Suprapubic skin (tissue), 4 donors: Measurements from ENCODE around the gene SCAPER. TPM values are rescaled to one million over a fixed set of nuclear protein-coding genes. Genes with fewer than 3 reads are reported as not detected.

ENCODE experiments used
- DNase-seq, 2 donors: peaks; one replicate each; pipeline ENCODE4 v3.0.0-alpha.2; 2019; ENCODE audit warnings: low spot score in 2 of 2
- H3K27ac ChIP-seq: fragments of 200-600 bp; sonication (generic); one replicate; pipeline ENCODE4 v1.5.1; 2019
- H3K27me3 ChIP-seq: fragments of 200-600 bp; sonication (generic); one replicate; pipeline ENCODE4 v1.5.1; 2019
- H3K36me3 ChIP-seq: fragments of 200-600 bp; sonication (generic); one replicate; pipeline ENCODE4 v1.5.1; 2019
- H3K4me1 ChIP-seq: fragments of 200-600 bp; sonication (generic); one replicate; pipeline ENCODE4 v1.5.1; 2019
- H3K4me3 ChIP-seq: fragments of 200-600 bp; sonication (generic); one replicate; pipeline ENCODE4 v1.5.1; 2019; ENCODE audit warnings: mild to moderate bottlenecking
- H3K9me3 ChIP-seq: fragments of 200-600 bp; sonication (generic); one replicate; pipeline ENCODE4 v1.5.1; 2019
- EP300 ChIP-seq: sonication (generic); formaldehyde crosslinking; IDR thresholded peaks from one replicate; pipeline ENCODE4 v1.6.1; 2017; ENCODE audit warnings: antibody characterized with exemption
- POLR2A ChIP-seq, 2 donors: fragments of 450-650 bp; IDR thresholded peaks; one replicate each; pipeline ENCODE4 v1.6.1; 2017; ENCODE audit warnings: antibody characterized with exemption in 2 of 2, mild to moderate bottlenecking in 2 of 2, moderate library complexity in 2 of 2
- POLR2AphosphoS5 ChIP-seq, 3 donors: sonication (generic); formaldehyde crosslinking; IDR thresholded peaks; one replicate each; pipeline ENCODE4 v1.6.1; 2017; ENCODE audit warnings: antibody characterized with exemption in 3 of 3
- WGBS: methylation state at CpG from one replicate; pipeline ENCODE4 v1.1.5; 2018; 5-methylcytosine and 5-hydroxymethylcytosine counted together
- total RNA-seq, 4 donors: library from RNA; depleted of rRNA; stranded (reverse); fragments of >200 nt; gene quantifications; one replicate each; pipeline ENCODE4 v1.1.0, GENCODE V29; 2016
- TF ChIP-seq, protein P1 (sequence below), 2 donors: fragments of 200-600 bp in 1 of 2; fragments of 450-650 bp in 1 of 2; sonication (generic) in 1 of 2; IDR thresholded peaks; one replicate each; pipeline ENCODE4 v1.5.1; 2016 to 2019; ENCODE audit warnings: antibody characterized with exemption in 2 of 2, mild to moderate bottlenecking in 1 of 2, moderate library complexity in 1 of 2

The SCAPER gene
- total RNA-seq, 4 donors from 2014 or later, result 26.3 to 61.4 (median 37.3) TPM

DNA sequence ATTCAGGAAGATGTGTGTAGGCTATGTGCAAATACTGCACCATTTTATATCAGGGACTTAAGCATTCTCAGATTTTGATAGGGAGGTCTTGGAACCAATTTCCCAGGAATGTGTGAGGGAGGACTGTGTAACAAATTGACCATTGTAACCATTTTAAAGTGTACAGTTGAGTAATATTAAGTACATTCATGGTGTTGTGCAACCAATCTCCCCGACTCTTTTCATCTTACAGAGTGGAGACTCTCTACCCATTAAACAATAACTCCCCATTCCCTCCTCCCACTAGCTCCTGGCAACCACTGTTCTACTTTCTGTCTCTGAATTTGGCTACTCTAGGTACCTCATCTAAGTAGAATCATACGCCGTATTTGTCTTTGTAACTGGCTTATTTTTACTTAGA, 31.5 kb upstream of the SCAPER start:
- DNase-seq, result no peak
- no peaks in the 10 kb centered on the region for H3K9me3 ChIP-seq
- H3K27me3 ChIP-seq, result no peaks in the 10 kb centered on the region
- WGBS, result 83% methylated on average over 3 of the region's 3 CpGs
- no peak overlapping the region for H3K27ac ChIP-seq
- H3K4me1 ChIP-seq, result peaks cover 13% of the 10 kb centered on the region
- H3K36me3 ChIP-seq, result peaks cover 35% of the 10 kb centered on the region
- TF ChIP-seq EP300, result no peak
- TF ChIP-seq, protein P1, sequence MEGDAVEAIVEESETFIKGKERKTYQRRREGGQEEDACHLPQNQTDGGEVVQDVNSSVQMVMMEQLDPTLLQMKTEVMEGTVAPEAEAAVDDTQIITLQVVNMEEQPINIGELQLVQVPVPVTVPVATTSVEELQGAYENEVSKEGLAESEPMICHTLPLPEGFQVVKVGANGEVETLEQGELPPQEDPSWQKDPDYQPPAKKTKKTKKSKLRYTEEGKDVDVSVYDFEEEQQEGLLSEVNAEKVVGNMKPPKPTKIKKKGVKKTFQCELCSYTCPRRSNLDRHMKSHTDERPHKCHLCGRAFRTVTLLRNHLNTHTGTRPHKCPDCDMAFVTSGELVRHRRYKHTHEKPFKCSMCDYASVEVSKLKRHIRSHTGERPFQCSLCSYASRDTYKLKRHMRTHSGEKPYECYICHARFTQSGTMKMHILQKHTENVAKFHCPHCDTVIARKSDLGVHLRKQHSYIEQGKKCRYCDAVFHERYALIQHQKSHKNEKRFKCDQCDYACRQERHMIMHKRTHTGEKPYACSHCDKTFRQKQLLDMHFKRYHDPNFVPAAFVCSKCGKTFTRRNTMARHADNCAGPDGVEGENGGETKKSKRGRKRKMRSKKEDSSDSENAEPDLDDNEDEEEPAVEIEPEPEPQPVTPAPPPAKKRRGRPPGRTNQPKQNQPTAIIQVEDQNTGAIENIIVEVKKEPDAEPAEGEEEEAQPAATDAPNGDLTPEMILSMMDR (IDR thresholded peaks at IDR 0.05), result no peak
- TF ChIP-seq POLR2A (IDR thresholded peaks at IDR 0.05), result no peak
- no peak for TF ChIP-seq POLR2AphosphoS5 (IDR thresholded peaks at IDR 0.05)
- no peak overlapping the region for H3K4me3 ChIP-seq

DNA sequence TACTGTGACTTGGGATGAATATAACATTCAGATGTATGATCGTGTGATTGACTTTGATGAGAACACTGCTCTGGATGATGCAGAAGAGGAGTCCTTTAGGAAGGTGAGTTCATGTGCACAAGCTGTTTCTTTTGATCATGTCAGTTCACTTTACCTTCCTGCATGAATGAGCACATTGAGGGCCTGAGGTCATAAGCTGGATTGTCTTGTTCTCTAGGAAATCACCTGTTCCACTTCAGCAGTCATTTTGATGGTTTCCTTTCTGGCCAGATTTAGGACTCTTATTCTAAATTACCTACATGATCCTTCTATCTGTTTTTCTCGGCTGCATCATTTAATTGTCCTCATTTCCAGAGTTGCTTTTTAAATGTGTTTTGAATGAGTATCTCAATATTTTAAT, 30.5 kb upstream of the SCAPER start:
- H3K4me1 ChIP-seq, result peaks cover 18% of the 10 kb centered on the region
- H3K4me3 ChIP-seq, result no peak overlapping the region
- peaks cover 35% of the 10 kb centered on the region for H3K36me3 ChIP-seq
- no peak overlapping the region for H3K27ac ChIP-seq
- no peak for DNase-seq
- WGBS, result 91% methylated on average over 2 of the region's 2 CpGs
- H3K9me3 ChIP-seq, result no peaks in the 10 kb centered on the region
- H3K27me3 ChIP-seq, result no peaks in the 10 kb centered on the region
- no peak for TF ChIP-seq EP300
- TF ChIP-seq POLR2A (IDR thresholded peaks at IDR 0.05), result no peak
- TF ChIP-seq, protein P1 (IDR thresholded peaks at IDR 0.05), result no peak
- no peak for TF ChIP-seq POLR2AphosphoS5 (IDR thresholded peaks at IDR 0.05)

DNA sequence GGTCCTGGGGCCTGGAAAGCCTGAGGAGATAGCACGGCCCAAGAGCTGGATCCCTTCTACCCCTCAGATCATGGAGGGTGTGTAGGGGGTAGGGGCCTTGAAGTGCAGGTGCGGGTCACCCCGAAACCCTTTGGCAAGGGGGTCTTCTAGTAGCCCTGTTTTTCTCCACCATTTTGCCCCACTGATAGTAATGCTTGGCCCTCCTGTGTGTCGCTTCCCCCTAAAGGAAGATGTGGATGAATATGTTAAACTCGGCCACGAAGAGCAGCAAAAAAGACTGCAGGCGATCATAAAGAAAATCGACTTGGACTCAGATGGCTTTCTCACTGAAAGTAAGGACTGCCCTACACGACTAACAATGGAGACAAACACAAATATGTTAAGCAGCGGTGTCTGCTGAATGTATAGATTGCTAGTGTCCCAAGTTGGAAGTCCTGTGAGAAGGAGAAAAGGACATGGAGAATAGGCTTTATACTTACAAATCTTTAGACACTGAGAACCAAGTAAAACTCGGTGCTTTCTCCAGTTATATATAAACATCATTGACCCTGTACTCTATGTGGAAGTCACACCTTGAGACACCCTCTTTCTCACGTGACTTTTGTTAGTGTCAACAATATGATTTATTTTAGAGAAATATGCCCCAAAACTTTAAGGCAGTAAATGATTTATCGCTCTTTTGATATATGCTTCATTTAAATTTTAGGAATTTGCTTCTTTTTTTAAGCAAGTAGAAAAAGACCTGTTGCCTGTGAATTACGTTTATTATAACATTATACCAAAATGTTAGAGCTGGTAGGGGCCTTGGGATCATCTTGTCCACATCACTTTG, 27.2 kb upstream of the SCAPER start:
- Histone ChIP-seq H3K36me3 (peaks cover 30% of the 10 kb centered on the region), H3K9me3 (no peaks in the 10 kb centered on the region), H3K4me3 (peak overlapping the region; percentile 90), H3K27me3 (no peaks in the 10 kb centered on the region), H3K27ac (peak overlapping the region; percentile 80), H3K4me1 (peaks cover 18% of the 10 kb centered on the region)
- no peak for TF ChIP-seq POLR2A (IDR thresholded peaks at IDR 0.05)
- TF ChIP-seq EP300, result no peak
- TF ChIP-seq POLR2AphosphoS5 (IDR thresholded peaks at IDR 0.05), result no peak
- TF ChIP-seq, protein P1 (IDR thresholded peaks at IDR 0.05), result no peak
- no peak for DNase-seq
- 19% methylated on average over 14 of the region's 14 CpGs for WGBS

DNA sequence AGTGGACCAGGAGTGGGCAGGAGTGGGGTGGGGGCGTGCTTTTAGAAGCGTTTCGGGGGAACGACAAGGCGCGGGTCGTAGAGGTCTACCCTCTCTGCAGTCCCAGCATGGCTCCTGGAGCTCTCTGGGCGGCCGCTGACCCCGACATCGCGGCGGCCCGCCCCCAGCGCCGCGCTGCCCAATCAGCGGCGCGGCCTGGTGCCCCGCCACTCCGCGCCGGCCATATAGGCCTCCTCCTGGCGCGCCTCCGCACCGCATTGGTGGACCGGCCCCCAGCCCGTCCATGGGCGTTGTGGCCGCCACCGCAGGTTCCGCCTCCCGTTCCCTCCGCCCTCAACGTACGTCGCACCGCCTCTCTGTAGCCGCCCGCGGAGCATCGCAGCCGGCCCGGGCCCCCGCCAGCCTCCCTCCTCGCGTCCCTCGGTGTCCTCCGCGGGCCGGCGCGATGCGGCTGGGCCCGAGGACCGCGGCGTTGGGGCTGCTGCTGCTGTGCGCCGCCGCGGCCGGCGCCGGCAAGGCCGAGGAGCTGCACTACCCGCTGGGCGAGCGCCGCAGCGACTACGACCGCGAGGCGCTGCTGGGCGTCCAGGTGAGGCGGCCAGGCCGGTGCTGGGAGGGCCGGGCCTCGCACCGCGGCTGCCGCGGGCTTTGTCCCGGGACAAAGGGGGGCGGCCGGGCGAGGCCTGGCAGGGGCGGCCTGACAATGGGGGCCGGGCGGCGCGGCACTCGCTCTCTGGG, 26.4 kb upstream of the SCAPER start, which contains the start of gene RCN2:
RCN2 (plus strand) TSS at position 353 of the 738 bp plus-strand sequence; CDS start at position 446, 93 bp downstream.
- DNase-seq, result peak; percentile 95 to 97
- no peaks in the 10 kb centered on the region for H3K27me3 ChIP-seq
- H3K36me3 ChIP-seq, result peaks cover 23% of the 10 kb centered on the region
- peak within 1 kb of the TSS; percentile 90 for H3K4me3 ChIP-seq
- WGBS, result 0% methylated on average over 24 of the region's 96 CpGs
- peak within 1 kb of the TSS; percentile 80 for H3K27ac ChIP-seq
- TF ChIP-seq POLR2A (IDR thresholded peaks at IDR 0.05) (peak; percentile 23 to 55), POLR2AphosphoS5 (IDR thresholded peaks at IDR 0.05) (peak in 1 of 3 donors; percentile 48), EP300 (no peak)
- TF ChIP-seq, protein P1 (IDR thresholded peaks at IDR 0.05), result no peak
- H3K9me3 ChIP-seq, result no peaks in the 10 kb centered on the region
- H3K4me1 ChIP-seq, result peaks cover 18% of the 10 kb centered on the region
